ENCODE measurements around the gene TUBA3E. TPM values are rescaled to one million over a fixed set of nuclear protein-coding genes. Genes with fewer than 3 reads are reported as not detected.

The TUBA3E gene
- total and polyA plus RNA-seq, 2 of the 13 experiments (the other 11 are each of a cell fraction or from before 2014, with no cell fraction given) = not detected

DNA sequence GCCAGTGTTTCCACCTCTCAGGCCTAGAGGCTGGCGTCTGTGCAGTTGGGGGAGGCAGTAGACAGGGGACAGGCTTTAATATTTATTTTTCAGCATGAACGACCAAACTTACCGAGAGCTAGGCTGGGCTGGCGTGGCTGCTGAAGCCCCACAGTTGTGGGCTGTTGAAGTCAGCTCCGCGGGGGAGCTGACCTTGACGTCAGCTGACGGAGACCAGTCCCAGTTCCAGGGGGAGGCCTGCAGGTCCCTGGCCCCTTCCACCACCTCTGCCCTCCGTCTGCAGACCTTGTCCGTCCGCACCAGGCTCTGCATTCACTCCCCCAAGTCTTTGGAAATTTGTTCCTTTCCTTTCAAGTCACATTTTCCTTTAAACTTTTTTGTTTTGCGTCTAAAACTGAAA, 33.4 kb upstream of the TUBA3E start:
- ATAC-seq (no peak), DNase-seq (ENCODE audit: low spot score) (no peak), FAIRE-seq (no peak)
- intact Hi-C loops (cut with micrococcal nuclease; ENCODE audit: unreplicated experiment) (no loop called here), in situ Hi-C loops (cut with HindIII; ENCODE audit: extremely low pct_ligation_motif_present, low pct_unique_long_range_greater_than_20kb) (no loop called here)
- H3K27me3 ChIP-seq (ENCODE audit: control insufficient read depth in 1 of 2, insufficient read depth in 2 of 2, low read length in 2 of 2) = peaks cover 3 to 30% of the 10 kb centered on the region in 2 experiments; a peak in 3 of 5 replicates
- H3K9ac ChIP-seq (ENCODE audit: insufficient read depth, low read depth, low read length) = no peak overlapping the region
- no peak overlapping the region for H3K4me2 ChIP-seq (ENCODE audit: low read depth, low read length)
- H3K27ac ChIP-seq (ENCODE audit: extremely low read length, insufficient read depth, low read length) = no peak overlapping the region
- 11% methylated on average over 12 of the region's 12 CpGs for WGBS (ENCODE audit: low lambda C conversion rate)
- no TSS peak for BruUV-seq (replicated peaks)
- no peaks in the 10 kb centered on the region for H3K36me3 ChIP-seq (replicated peaks in 1 of 2; ENCODE audit: control insufficient read depth in 1 of 2, insufficient read depth in 2 of 2, low read length in 2 of 2)
- H4K20me1 ChIP-seq (ENCODE audit: insufficient read depth, low read length) = no peaks in the 10 kb centered on the region
- no peaks in the 10 kb centered on the region for H3K79me2 ChIP-seq (ENCODE audit: insufficient read depth, low read length)
- H3K4me1 ChIP-seq (ENCODE audit: insufficient read depth, low read length) = no peaks in the 10 kb centered on the region
- H3K9me3 ChIP-seq (ENCODE audit: low read length) = no peaks in the 10 kb centered on the region
- POLR2A ChIA-PET = no interaction called here
- H2AFZ ChIP-seq (ENCODE audit: low read length) = no peak overlapping the region
- CTCF ChIA-PET (ENCODE audit: low intra/inter-chr PET ratio, low total read pairs) = no interaction called here
- TF ChIP-seq ZNF879 (CRISPR knock-in tag; IDR thresholded peaks at IDR 0.05) (no peak), GABPB1 (CRISPR knock-in tag; IDR thresholded peaks at IDR 0.05) (no peak), RBM39 (IDR thresholded peaks at IDR 0.05; ENCODE audit: low read depth, low read length, poor library complexity, severe bottlenecking) (no peak), ZNF83 (CRISPR knock-in tag; IDR thresholded peaks at IDR 0.05; ENCODE audit: borderline replicate concordance) (no peak), ZMYM3 (CRISPR knock-in tag; IDR thresholded peaks at IDR 0.05) (no peak), JUN (CRISPR knock-in tag; IDR thresholded peaks at IDR 0.05) (no peak), ARNT (IDR thresholded peaks at IDR 0.05) (no peak), BORCS8-MEF2B (CRISPR knock-in tag; IDR thresholded peaks at IDR 0.05) (no peak), ZNF224 (CRISPR knock-in tag; IDR thresholded peaks at IDR 0.05) (no peak), NFRKB (IDR thresholded peaks at IDR 0.05) (no peak), ZNF350 (CRISPR knock-in tag; IDR thresholded peaks at IDR 0.05; ENCODE audit: borderline replicate concordance, low read depth) (no peak), HNF4G (IDR thresholded peaks at IDR 0.05; ENCODE audit: borderline replicate concordance, low read depth, low read length) (no peak), HNF4G (CRISPR knock-in tag; IDR thresholded peaks at IDR 0.05; ENCODE audit: borderline replicate concordance, low read depth) (no peak), YEATS4 (CRISPR knock-in tag; IDR thresholded peaks at IDR 0.05; ENCODE audit: borderline replicate concordance) (no peak), KDM4B (CRISPR knock-in tag; IDR thresholded peaks at IDR 0.05) (no peak), ZNF251 (CRISPR knock-in tag; IDR thresholded peaks at IDR 0.05) (no peak)
- TF ChIP-seq, protein P1, sequence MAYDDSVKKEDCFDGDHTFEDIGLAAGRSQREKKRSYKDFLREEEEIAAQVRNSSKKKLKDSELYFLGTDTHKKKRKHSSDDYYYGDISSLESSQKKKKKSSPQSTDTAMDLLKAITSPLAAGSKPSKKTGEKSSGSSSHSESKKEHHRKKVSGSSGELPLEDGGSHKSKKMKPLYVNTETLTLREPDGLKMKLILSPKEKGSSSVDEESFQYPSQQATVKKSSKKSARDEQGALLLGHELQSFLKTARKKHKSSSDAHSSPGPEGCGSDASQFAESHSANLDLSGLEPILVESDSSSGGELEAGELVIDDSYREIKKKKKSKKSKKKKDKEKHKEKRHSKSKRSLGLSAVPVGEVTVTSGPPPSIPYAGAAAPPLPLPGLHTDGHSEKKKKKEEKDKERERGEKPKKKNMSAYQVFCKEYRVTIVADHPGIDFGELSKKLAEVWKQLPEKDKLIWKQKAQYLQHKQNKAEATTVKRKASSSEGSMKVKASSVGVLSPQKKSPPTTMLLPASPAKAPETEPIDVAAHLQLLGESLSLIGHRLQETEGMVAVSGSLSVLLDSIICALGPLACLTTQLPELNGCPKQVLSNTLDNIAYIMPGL (CRISPR knock-in tag; IDR thresholded peaks at IDR 0.05; ENCODE audit: borderline replicate concordance in 1 of 2, low read depth in 1 of 2) = no peak
- TF ChIP-seq, protein P2, sequence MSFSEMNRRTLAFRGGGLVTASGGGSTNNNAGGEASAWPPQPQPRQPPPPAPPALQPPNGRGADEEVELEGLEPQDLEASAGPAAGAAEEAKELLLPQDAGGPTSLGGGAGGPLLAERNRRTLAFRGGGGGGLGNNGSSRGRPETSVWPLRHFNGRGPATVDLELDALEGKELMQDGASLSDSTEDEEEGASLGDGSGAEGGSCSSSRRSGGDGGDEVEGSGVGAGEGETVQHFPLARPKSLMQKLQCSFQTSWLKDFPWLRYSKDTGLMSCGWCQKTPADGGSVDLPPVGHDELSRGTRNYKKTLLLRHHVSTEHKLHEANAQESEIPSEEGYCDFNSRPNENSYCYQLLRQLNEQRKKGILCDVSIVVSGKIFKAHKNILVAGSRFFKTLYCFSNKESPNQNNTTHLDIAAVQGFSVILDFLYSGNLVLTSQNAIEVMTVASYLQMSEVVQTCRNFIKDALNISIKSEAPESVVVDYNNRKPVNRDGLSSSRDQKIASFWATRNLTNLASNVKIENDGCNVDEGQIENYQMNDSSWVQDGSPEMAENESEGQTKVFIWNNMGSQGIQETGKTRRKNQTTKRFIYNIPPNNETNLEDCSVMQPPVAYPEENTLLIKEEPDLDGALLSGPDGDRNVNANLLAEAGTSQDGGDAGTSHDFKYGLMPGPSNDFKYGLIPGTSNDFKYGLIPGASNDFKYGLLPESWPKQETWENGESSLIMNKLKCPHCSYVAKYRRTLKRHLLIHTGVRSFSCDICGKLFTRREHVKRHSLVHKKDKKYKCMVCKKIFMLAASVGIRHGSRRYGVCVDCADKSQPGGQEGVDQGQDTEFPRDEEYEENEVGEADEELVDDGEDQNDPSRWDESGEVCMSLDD (CRISPR knock-in tag; IDR thresholded peaks at IDR 0.05; ENCODE audit: borderline replicate concordance) = no peak
- TF ChIP-seq, protein P3, sequence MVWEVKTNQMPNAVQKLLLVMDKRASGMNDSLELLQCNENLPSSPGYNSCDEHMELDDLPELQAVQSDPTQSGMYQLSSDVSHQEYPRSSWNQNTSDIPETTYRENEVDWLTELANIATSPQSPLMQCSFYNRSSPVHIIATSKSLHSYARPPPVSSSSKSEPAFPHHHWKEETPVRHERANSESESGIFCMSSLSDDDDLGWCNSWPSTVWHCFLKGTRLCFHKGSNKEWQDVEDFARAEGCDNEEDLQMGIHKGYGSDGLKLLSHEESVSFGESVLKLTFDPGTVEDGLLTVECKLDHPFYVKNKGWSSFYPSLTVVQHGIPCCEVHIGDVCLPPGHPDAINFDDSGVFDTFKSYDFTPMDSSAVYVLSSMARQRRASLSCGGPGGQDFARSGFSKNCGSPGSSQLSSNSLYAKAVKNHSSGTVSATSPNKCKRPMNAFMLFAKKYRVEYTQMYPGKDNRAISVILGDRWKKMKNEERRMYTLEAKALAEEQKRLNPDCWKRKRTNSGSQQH (CRISPR knock-in tag; IDR thresholded peaks at IDR 0.05; ENCODE audit: low read depth) = no peak
- no peak overlapping the region for H3K4me3 ChIP-seq (replicated peaks in 1 of 3; ENCODE audit: insufficient read depth in 1 of 3, low read depth in 2 of 3, low read length in 3 of 3)

Data from HepG2 (cell line).